ENCODE data around the gene ZSWIM4.

GRCh38 chr19:13761423-13761822 is 33.8 kb upstream of the ZSWIM4 start:
- TF ChIP-seq, protein P1, sequence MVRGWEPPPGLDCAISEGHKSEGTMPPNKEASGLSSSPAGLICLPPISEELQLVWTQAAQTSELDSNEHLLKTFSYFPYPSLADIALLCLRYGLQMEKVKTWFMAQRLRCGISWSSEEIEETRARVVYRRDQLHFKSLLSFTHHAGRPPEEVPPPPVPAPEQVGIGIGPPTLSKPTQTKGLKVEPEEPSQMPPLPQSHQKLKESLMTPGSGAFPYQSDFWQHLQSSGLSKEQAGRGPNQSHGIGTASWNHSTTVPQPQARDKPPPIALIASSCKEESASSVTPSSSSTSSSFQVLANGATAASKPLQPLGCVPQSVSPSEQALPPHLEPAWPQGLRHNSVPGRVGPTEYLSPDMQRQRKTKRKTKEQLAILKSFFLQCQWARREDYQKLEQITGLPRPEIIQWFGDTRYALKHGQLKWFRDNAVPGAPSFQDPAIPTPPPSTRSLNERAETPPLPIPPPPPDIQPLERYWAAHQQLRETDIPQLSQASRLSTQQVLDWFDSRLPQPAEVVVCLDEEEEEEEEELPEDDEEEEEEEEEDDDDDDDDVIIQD (CRISPR knock-in tag; IDR thresholded peaks at IDR 0.05; ENCODE audit: low read depth), result no peak
- TF ChIP-seq KDM5A (IDR thresholded peaks at IDR 0.05; ENCODE audit: borderline replicate concordance, low read length), result no peak
- no peak for TF ChIP-seq NR2C2 (CRISPR knock-in tag; IDR thresholded peaks at IDR 0.05; ENCODE audit: borderline replicate concordance)
- TF ChIP-seq NFE2 (CRISPR knock-in tag; IDR thresholded peaks at IDR 0.05), result no peak
